Panc1 (cell line): ENCODE data around the gene TREX2.

Experiments used
- CTCF ChIP-seq: fragments of 450-650 bp; IDR thresholded peaks from 2 replicates; pipeline ENCODE4 v1.5.1; 2017; ENCODE audit warnings: mild to moderate bottlenecking
- POLR2AphosphoS5 ChIP-seq: IDR thresholded peaks from 2 replicates; pipeline ENCODE4 v1.6.1; 2012; ENCODE audit warnings: mild to moderate bottlenecking, low read depth, low read length, moderate library complexity
- REST ChIP-seq, 2 experiments: IDR thresholded peaks; 2 replicates each; pipeline ENCODE4 v1.6.1; 2011 to 2012; ENCODE audit warnings: low read depth in 2 of 2, control low read depth in 1 of 2, low read length in 1 of 2, mild to moderate bottlenecking in 1 of 2, moderate library complexity in 1 of 2; ENCODE audit not compliant: insufficient read depth in 1 of 2

- no peak for TF ChIP-seq CTCF
- TF ChIP-seq REST (IDR thresholded peaks at IDR 0.05; ENCODE audit: insufficient read depth in 1 of 2, low read depth in 2 of 2, low read length in 1 of 2), result no peak
- TF ChIP-seq POLR2AphosphoS5, result no peak
Measured at GRCh38 chrX:153454901-153455550, 9.2 kb upstream of the TREX2 start.
